OCI-LY3 (cell line): ENCODE results near the gene MCRS1.

ENCODE experiments used
- EZH2phosphoT487 ChIP-seq: fragments of 200-600 bp; shearing (Covaris generic); IDR thresholded peaks from 2 replicates; pipeline ENCODE4 v1.6.1; 2018; ENCODE audit warnings: antibody characterized with exemption, mixed run types, low read depth
- TF ChIP-seq, protein P1 (sequence below): fragments of 200-600, 300-600 bp; sonication (generic); IDR thresholded peaks from 2 replicates; pipeline ENCODE4 v1.5.1; 2014; ENCODE audit warnings: antibody characterized with exemption, low read length, low read depth

DNA sequence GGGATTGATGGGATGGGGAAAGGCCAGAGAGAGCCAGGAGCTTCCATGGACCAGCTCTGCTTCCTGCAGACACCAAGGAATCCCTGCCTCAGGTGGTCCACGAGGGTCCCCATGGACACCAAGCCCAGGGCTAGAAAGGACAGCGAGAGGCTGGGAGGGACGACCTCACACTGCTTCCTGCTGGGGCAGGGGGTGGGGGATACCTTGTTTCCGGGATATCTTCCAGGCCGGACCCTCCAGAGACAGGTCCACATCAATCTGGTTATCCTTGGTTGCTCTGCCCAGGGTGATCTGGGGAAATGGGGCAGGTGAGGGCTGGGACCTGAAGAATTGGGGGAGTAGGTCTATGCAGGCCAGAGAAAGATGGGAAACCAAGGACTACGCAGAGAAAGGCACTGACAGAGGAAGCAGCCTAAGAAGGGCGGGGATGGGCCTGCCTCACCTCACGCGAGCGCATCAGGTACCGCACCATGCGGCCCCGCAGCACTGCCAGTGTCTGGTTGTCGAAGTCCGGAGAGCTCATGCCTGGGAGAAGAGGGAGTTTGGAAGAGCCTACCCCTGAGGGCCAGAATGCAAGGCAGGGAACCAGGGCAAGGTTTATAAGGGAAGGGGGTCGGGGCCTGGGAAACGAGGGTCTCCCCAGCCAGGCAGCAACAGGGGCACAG, 8.8 kb downstream of the MCRS1 start:
- TF ChIP-seq, protein P1, sequence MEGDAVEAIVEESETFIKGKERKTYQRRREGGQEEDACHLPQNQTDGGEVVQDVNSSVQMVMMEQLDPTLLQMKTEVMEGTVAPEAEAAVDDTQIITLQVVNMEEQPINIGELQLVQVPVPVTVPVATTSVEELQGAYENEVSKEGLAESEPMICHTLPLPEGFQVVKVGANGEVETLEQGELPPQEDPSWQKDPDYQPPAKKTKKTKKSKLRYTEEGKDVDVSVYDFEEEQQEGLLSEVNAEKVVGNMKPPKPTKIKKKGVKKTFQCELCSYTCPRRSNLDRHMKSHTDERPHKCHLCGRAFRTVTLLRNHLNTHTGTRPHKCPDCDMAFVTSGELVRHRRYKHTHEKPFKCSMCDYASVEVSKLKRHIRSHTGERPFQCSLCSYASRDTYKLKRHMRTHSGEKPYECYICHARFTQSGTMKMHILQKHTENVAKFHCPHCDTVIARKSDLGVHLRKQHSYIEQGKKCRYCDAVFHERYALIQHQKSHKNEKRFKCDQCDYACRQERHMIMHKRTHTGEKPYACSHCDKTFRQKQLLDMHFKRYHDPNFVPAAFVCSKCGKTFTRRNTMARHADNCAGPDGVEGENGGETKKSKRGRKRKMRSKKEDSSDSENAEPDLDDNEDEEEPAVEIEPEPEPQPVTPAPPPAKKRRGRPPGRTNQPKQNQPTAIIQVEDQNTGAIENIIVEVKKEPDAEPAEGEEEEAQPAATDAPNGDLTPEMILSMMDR: no peak
- no peak for TF ChIP-seq EZH2phosphoT487
